Parathyroid adenoma (tissue), 2 donors: Measurements from ENCODE around the gene ARID5A.

ENCODE experiments used
- H2AFZ ChIP-seq: fragments of 300-600 bp; sonication (generic); one replicate; pipeline ENCODE4 v1.7.0; 2017; ENCODE audit warnings: antibody characterized with exemption, mild to moderate bottlenecking
- H3K27ac ChIP-seq: fragments of 300-600 bp; sonication (generic); one replicate; pipeline ENCODE4 v1.7.0; 2017
- H3K27me3 ChIP-seq: fragments of 300-600 bp; sonication (generic); one replicate; pipeline ENCODE4 v1.7.0; 2017; ENCODE audit warnings: low read length; ENCODE audit not compliant: control insufficient read depth, insufficient read depth
- H3K36me3 ChIP-seq: fragments of 300-600 bp; sonication (generic); one replicate; pipeline ENCODE4 v1.7.0; 2017; ENCODE audit warnings: low read length; ENCODE audit not compliant: control insufficient read depth, insufficient read depth
- H3K4me1 ChIP-seq: fragments of 300-600 bp; sonication (generic); one replicate; pipeline ENCODE4 v1.7.0; 2017; ENCODE audit warnings: control low read depth
- H3K4me2 ChIP-seq: fragments of 300-600 bp; sonication (generic); one replicate; pipeline ENCODE4 v1.7.0; 2017; ENCODE audit warnings: low read length
- H3K4me3 ChIP-seq: fragments of 300-600 bp; sonication (generic); one replicate; pipeline ENCODE4 v1.7.0; 2017; ENCODE audit warnings: low read depth, low read length
- H3K79me2 ChIP-seq: fragments of 300-600 bp; sonication (generic); one replicate; pipeline ENCODE4 v1.7.0; 2017; ENCODE audit warnings: control low read depth
- H3K9ac ChIP-seq: fragments of 300-600 bp; sonication (generic); one replicate; pipeline ENCODE4 v1.7.0; 2017; ENCODE audit warnings: mild to moderate bottlenecking
- H3K9me3 ChIP-seq: fragments of 300-600 bp; sonication (generic); one replicate; pipeline ENCODE4 v1.7.0; 2017; ENCODE audit warnings: low read length; ENCODE audit not compliant: control insufficient read depth
- TF ChIP-seq, protein P1 (sequence below): fragments of 300-600 bp; sonication (generic); IDR thresholded peaks from one replicate; pipeline ENCODE4 v1.7.0; 2017; ENCODE audit warnings: antibody characterized with exemption, mild to moderate bottlenecking
- donor health status: primary hyperparathyroidism.

ARID5A gene

DNA sequence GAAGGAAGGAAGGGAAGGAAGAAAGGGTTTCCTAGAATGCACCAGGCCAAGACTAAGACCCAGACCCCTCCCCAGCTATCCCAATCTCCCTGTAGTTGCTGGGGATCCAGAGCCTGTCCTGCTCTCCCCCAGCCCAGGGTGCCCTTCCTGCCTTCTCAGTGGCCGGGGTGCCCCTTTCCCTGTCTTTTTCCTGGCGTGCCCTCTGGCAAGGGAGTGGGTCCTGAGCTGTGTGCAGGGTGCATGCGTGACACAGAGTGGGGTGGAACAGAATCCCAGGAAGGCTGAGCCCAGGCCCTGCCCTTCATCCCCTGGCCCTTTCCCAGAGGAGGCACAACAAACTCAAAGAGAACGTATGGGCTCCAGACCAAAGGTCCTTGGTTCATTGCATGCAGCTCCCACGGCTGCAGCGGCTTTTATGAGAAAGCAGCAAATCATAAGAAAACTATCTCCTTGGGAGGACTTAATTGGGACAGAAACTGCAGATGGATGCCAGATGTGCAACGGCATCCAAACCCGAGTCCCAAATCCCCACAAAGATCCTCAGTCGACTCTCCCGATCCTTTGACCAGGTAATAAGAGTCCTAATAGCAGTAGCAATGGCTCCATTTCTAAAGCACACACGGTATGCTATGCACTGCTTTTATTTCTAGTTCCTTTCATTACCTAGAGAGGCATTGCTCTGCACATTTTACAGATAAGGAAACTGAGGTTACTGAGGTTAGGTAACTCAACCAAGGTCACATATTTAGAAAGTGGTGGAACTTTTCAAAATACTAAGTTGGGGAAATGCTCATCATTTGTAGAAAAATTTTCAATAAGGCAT, 12.7 kb upstream of the ARID5A start:
- no peak overlapping the region for H3K27ac ChIP-seq
- TF ChIP-seq, protein P1, sequence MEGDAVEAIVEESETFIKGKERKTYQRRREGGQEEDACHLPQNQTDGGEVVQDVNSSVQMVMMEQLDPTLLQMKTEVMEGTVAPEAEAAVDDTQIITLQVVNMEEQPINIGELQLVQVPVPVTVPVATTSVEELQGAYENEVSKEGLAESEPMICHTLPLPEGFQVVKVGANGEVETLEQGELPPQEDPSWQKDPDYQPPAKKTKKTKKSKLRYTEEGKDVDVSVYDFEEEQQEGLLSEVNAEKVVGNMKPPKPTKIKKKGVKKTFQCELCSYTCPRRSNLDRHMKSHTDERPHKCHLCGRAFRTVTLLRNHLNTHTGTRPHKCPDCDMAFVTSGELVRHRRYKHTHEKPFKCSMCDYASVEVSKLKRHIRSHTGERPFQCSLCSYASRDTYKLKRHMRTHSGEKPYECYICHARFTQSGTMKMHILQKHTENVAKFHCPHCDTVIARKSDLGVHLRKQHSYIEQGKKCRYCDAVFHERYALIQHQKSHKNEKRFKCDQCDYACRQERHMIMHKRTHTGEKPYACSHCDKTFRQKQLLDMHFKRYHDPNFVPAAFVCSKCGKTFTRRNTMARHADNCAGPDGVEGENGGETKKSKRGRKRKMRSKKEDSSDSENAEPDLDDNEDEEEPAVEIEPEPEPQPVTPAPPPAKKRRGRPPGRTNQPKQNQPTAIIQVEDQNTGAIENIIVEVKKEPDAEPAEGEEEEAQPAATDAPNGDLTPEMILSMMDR = no peak

GRCh38 chr2:96524482-96525210, 11.9 kb upstream of the ARID5A start:
- TF ChIP-seq, protein P1 = no peak
- Histone ChIP-seq H3K9ac (no peak overlapping the region), H3K79me2 (no peaks in the 10 kb centered on the region), H3K4me2 (no peak overlapping the region), H3K9me3 (no peaks in the 10 kb centered on the region), H3K27ac (no peak overlapping the region), H2AFZ (no peak overlapping the region), H3K27me3 (no peaks in the 10 kb centered on the region), H3K36me3 (no peaks in the 10 kb centered on the region), H3K4me3 (no peak overlapping the region), H3K4me1 (peaks cover 14% of the 10 kb centered on the region)

More for the DNA sequence above, 12.7 kb upstream of the ARID5A start:
- Histone ChIP-seq H3K4me2 (no peak overlapping the region), H2AFZ (no peak overlapping the region), H3K36me3 (no peaks in the 10 kb centered on the region), H3K27me3 (no peaks in the 10 kb centered on the region), H3K4me3 (no peak overlapping the region), H3K9ac (no peak overlapping the region), H3K4me1 (peaks cover 14% of the 10 kb centered on the region), H3K79me2 (no peaks in the 10 kb centered on the region), H3K9me3 (no peaks in the 10 kb centered on the region)

- Histone ChIP-seq H3K9ac (no peak overlapping the region), H3K27ac (no peak overlapping the region), H3K9me3 (no peaks in the 10 kb centered on the region), H3K79me2 (no peaks in the 10 kb centered on the region), H3K4me3 (no peak overlapping the region), H3K36me3 (no peaks in the 10 kb centered on the region), H3K27me3 (no peaks in the 10 kb centered on the region), H2AFZ (no peak overlapping the region), H3K4me1 (peaks cover 14% of the 10 kb centered on the region), H3K4me2 (no peak overlapping the region)
- TF ChIP-seq, protein P1 = no peak
These were observed 11.4 kb upstream of the ARID5A start for GRCh38 chr2:96525211-96525507.

GRCh38 chr2:96526101-96526591, 10.4 kb upstream of the ARID5A start:
- peak overlapping the region; percentile 57 for H3K4me2 ChIP-seq
- H3K4me3 ChIP-seq = no peak overlapping the region
- TF ChIP-seq, protein P1 = no peak
- H3K4me1 ChIP-seq = peaks cover 14% of the 10 kb centered on the region
- no peaks in the 10 kb centered on the region for H3K9me3 ChIP-seq
- H3K27me3 ChIP-seq = no peaks in the 10 kb centered on the region
- H3K9ac ChIP-seq = no peak overlapping the region
- H3K79me2 ChIP-seq = no peaks in the 10 kb centered on the region
- peak overlapping the region; percentile 95 for H3K27ac ChIP-seq
- H2AFZ ChIP-seq = peak overlapping the region; percentile 81
- no peaks in the 10 kb centered on the region for H3K36me3 ChIP-seq
